Measurements from ENCODE around the gene PCCA. TPM values are rescaled to one million over a fixed set of nuclear protein-coding genes. Genes with fewer than 3 reads are reported as not detected.

PCCA gene
- polyA plus RNA-seq, 2 of the 4 experiments (the other 2 are of a cell fraction) = 13.2 to 13.7 TPM

DNA sequence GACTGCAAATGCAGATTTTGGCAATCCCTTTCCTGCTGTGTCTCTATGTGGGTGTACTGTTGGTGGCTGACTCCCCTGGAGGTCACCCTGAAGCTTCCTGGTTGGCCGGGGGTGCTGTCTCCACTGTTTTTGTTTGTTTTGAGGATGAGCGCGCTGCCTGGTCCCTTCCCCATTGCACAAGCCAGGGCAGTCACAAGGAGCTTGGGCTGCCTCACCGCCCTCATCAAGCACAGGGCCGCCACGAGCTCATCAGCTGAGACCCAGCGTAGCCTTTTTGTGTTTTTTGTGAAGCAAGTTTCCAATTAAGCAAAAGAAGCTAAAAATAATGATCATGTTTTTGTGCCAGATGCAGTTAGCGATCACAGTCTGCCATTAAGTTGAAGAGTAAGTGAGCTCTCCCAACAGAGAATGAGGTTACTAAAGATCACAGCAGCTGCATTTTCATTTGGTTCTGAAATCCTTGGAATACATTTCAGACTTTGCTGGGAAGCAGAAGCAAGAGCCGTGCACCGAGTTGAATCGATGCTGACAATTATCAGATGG, 441.8 kb downstream of the PCCA start:
- no peak overlapping the region for H3K4me2 ChIP-seq
- CTCF ChIA-PET = no interaction called here
- DNase-seq (ENCODE audit: low read depth in 1 of 2, low spot score in 1 of 2) = no peak
- ATAC-seq = no peak
- H3K4me1 ChIP-seq = no peaks in the 10 kb centered on the region
- no peaks in the 10 kb centered on the region for H3K9me3 ChIP-seq
- WGBS (ENCODE audit: missing lambda C conversion rate) = 85% methylated on average over 11 of the region's 11 CpGs
- TF ChIP-seq HDAC2 (IDR thresholded peaks at IDR 0.05) (no peak), ESRRA (IDR thresholded peaks at IDR 0.05; ENCODE audit: borderline replicate concordance, low read length) (no peak), POLR2A (IDR thresholded peaks at IDR 0.05; ENCODE audit: low read length) (no peak), JUNB (IDR thresholded peaks at IDR 0.05) (no peak), KDM5A (IDR thresholded peaks at IDR 0.05) (no peak), TP53 (CRISPR knock-in tag; IDR thresholded peaks at IDR 0.05) (no peak), RCOR1 (IDR thresholded peaks at IDR 0.05; ENCODE audit: low read depth, low read length) (no peak), FOXS1 (CRISPR knock-in tag; IDR thresholded peaks at IDR 0.05) (no peak)
- TF ChIP-seq, protein P1, sequence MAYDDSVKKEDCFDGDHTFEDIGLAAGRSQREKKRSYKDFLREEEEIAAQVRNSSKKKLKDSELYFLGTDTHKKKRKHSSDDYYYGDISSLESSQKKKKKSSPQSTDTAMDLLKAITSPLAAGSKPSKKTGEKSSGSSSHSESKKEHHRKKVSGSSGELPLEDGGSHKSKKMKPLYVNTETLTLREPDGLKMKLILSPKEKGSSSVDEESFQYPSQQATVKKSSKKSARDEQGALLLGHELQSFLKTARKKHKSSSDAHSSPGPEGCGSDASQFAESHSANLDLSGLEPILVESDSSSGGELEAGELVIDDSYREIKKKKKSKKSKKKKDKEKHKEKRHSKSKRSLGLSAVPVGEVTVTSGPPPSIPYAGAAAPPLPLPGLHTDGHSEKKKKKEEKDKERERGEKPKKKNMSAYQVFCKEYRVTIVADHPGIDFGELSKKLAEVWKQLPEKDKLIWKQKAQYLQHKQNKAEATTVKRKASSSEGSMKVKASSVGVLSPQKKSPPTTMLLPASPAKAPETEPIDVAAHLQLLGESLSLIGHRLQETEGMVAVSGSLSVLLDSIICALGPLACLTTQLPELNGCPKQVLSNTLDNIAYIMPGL (CRISPR knock-in tag; IDR thresholded peaks at IDR 0.05; ENCODE audit: borderline replicate concordance) = no peak
- no peak overlapping the region for H3K27ac ChIP-seq
- POLR2A ChIA-PET = no interaction called here
- H3K4me3 ChIP-seq = no peak overlapping the region
- FAIRE-seq = no peak

DNA sequence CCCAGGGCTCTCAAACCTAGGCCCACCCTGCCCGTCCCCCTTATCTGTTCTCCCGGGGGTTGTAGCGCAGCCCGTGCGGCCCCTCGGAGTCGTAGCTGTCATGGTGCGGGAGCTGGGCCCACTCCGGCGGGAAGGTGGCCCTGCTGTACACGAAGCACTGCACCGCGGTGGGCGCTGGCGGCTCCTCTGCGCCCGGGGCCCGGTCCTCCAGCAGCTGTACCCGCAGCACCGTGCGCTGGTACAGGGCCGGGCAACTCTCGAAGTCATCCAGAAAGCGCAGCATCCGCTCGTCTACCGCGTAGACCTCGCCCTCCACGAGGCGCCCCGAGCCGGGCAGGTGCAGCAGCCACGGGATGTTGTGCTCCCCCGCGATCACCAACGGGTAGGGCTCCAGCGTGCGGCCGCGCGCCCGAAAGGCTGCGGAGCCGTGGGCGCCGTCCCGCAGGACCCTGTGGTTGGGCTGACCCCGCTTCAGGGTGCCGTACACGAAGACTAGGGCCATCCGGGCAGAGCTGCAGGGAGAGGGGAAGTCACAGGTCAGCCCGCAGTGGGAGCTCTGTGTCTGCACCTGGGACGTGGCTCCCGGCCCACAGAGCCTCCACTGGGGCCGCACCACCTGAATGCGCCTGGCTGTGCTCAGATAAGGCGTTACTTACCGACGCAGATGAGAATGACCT, 443.3 kb downstream of the PCCA start:
- 89% methylated on average over 15 of the region's 60 CpGs for WGBS (ENCODE audit: missing lambda C conversion rate)
- Histone ChIP-seq H3K27ac (no peak overlapping the region), H3K4me2 (no peak overlapping the region), H3K4me3 (no peak overlapping the region), H3K9me3 (no peaks in the 10 kb centered on the region), H3K4me1 (no peaks in the 10 kb centered on the region)
- DNase-seq (ENCODE audit: low read depth in 1 of 2, low spot score in 1 of 2) = no peak
- no peak for ATAC-seq
- TF ChIP-seq PHF8 (IDR thresholded peaks at IDR 0.05; ENCODE audit: borderline replicate concordance, low read depth) = no peak
- no peak for TF ChIP-seq POLR2A (IDR thresholded peaks at IDR 0.05; ENCODE audit: low read length)
- TF ChIP-seq FOSL2 (IDR thresholded peaks at IDR 0.05) = no peak
- TF ChIP-seq FOSL2 (CRISPR knock-in tag; IDR thresholded peaks at IDR 0.05) = no peak
- no peak for TF ChIP-seq TFCP2L1 (CRISPR knock-in tag; IDR thresholded peaks at IDR 0.05)
- TF ChIP-seq, protein P2, sequence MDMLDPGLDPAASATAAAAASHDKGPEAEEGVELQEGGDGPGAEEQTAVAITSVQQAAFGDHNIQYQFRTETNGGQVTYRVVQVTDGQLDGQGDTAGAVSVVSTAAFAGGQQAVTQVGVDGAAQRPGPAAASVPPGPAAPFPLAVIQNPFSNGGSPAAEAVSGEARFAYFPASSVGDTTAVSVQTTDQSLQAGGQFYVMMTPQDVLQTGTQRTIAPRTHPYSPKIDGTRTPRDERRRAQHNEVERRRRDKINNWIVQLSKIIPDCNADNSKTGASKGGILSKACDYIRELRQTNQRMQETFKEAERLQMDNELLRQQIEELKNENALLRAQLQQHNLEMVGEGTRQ (IDR thresholded peaks at IDR 0.05) = no peak
- no peak for TF ChIP-seq NR3C1 (IDR thresholded peaks at IDR 0.05)
- TF ChIP-seq EHF (CRISPR knock-in tag; IDR thresholded peaks at IDR 0.05) = no peak
- no peak for TF ChIP-seq CBX2 (IDR thresholded peaks at IDR 0.05; ENCODE audit: borderline replicate concordance, low read depth)
- TF ChIP-seq ZC3H11A (IDR thresholded peaks at IDR 0.05) = no peak
- TF ChIP-seq, protein P3, sequence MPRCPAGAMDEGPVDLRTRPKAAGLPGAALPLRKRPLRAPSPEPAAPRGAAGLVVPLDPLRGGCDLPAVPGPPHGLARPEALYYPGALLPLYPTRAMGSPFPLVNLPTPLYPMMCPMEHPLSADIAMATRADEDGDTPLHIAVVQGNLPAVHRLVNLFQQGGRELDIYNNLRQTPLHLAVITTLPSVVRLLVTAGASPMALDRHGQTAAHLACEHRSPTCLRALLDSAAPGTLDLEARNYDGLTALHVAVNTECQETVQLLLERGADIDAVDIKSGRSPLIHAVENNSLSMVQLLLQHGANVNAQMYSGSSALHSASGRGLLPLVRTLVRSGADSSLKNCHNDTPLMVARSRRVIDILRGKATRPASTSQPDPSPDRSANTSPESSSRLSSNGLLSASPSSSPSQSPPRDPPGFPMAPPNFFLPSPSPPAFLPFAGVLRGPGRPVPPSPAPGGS (IDR thresholded peaks at IDR 0.05) = no peak
- FAIRE-seq = no peak
- ChIA-PET POLR2A (no interaction called here), CTCF (no interaction called here)

DNA sequence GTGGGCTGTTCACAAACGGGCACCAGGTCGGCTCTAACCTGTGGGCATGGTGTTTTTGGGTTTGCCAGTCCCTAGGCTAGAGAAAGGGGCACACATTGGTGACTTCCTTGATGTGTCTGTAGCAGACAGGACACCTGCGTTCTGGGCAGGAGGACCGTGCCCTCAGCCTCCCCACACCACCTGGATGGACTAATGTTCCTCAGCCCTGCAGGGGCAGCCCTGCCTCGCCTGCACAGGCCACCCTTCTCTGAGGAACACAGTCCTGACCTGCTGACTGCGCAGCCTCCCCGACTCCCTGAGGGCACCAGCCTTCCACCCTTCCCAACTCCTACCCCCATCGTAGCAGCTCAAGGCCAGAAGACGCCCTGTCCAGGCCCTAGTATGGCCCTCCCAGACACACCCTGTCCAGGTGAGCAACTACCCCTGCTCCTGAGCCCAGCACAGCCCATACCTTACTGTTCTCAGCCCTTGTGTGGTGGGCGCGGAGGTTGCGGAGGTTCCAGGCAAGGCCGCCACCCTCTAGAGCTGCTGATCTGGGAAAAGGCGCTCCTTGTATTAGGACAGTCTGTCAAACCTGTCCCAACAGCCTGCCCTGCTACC, 444.0 kb downstream of the PCCA start:
- no peak for TF ChIP-seq KDM5A (IDR thresholded peaks at IDR 0.05)
- TF ChIP-seq SMC3 (IDR thresholded peaks at IDR 0.05) = no peak
- no peak for TF ChIP-seq RCOR1 (IDR thresholded peaks at IDR 0.05; ENCODE audit: low read depth, low read length)
- no peak for TF ChIP-seq HOXB5 (CRISPR knock-in tag; IDR thresholded peaks at IDR 0.05)
- TF ChIP-seq FOSL2 (IDR thresholded peaks at IDR 0.05) = no peak
- TF ChIP-seq FOSL2 (CRISPR knock-in tag; IDR thresholded peaks at IDR 0.05) = no peak
- no peak for TF ChIP-seq TP53 (CRISPR knock-in tag; IDR thresholded peaks at IDR 0.05)
- no peak for TF ChIP-seq PHF8 (IDR thresholded peaks at IDR 0.05; ENCODE audit: borderline replicate concordance, low read depth)
- TF ChIP-seq, protein P4, sequence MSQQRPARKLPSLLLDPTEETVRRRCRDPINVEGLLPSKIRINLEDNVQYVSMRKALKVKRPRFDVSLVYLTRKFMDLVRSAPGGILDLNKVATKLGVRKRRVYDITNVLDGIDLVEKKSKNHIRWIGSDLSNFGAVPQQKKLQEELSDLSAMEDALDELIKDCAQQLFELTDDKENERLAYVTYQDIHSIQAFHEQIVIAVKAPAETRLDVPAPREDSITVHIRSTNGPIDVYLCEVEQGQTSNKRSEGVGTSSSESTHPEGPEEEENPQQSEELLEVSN (IDR thresholded peaks at IDR 0.05; ENCODE audit: borderline replicate concordance, low read depth) = no peak
- TF ChIP-seq CHD2 (IDR thresholded peaks at IDR 0.05; ENCODE audit: low read length, partially characterized antibody) = no peak
- TF ChIP-seq NR3C1 (IDR thresholded peaks at IDR 0.05) = no peak
- H3K27ac ChIP-seq = no peak overlapping the region
- no peak overlapping the region for H3K4me2 ChIP-seq
- ChIA-PET POLR2A (no interaction called here), CTCF (interaction anchor here (0.6 kb wide), 1 partner anchor 617 kb away, joined by 3 read pairs; no protein-coding TSS in a partner anchor)
- DNase-seq (ENCODE audit: low read depth in 1 of 2, low spot score in 1 of 2) (no peak), FAIRE-seq (no peak), ATAC-seq (no peak)
- H3K9me3 ChIP-seq = no peaks in the 10 kb centered on the region
- H3K4me3 ChIP-seq = no peak overlapping the region
- 96% methylated on average over 12 of the region's 14 CpGs for WGBS (ENCODE audit: missing lambda C conversion rate)
- no peaks in the 10 kb centered on the region for H3K4me1 ChIP-seq

Data from A549 (cell line).